HCT116 (cell line): ENCODE measurements around the gene ZNF792. TPM values are rescaled to one million over a fixed set of nuclear protein-coding genes. Genes with fewer than 3 reads are reported as not detected.

Source experiments
- ATAC-seq: fragments of 200-7000 bp; cut with Tn5 transposase; 2 replicates; pipeline ENCODE4 v1.9.1; 2020; ENCODE audit warnings: mild to moderate bottlenecking, moderate library complexity
- BruUV-seq: library from RNA; stranded (reverse); fragments of 400-500 nt; replicated peaks from 2 replicates; lab custom pipeline; 2021; lab: Mats Ljungman, UMichigan
- CTCF ChIA-PET: fragments of 300-600 bp; sonication (Branson Sonifier 250); formaldehyde crosslinking; loops from one replicate; lab custom pipeline; 2021; ENCODE audit warnings: antibody characterized with exemption; lab: Charles Lee
- POLR2A ChIA-PET: fragments of 300-600, 350-600 bp; sonication (Branson Sonifier 250); formaldehyde crosslinking; loops from one replicate; lab custom pipeline; 2021; ENCODE audit warnings: antibody characterized with exemption; lab: Charles Lee
- RAD21 ChIA-PET, 2 experiments: fragments of 300-600 bp; sonication (Branson Sonifier 250); formaldehyde crosslinking; loops; one replicate each; lab custom pipeline; 2023; ENCODE audit warnings: low total read pairs in 2 of 2; ENCODE audit not compliant: uncharacterized antibody in 2 of 2, unreplicated experiment in 2 of 2, low non-redundant PET in 1 of 2; lab: Charles Lee
- DNase-seq: peaks from one replicate; pipeline ENCODE4 v3.0.0-alpha.2; 2010; ENCODE audit warnings: low read depth, low spot score
- H2AFZ ChIP-seq: fragments of 200-600 bp; shearing (Covaris generic), sonication (generic); 2 replicates; pipeline ENCODE4 v1.6.1; 2017; ENCODE audit warnings: low read depth, mixed run types, mixed read lengths, antibody characterized with exemption, low read length; ENCODE audit not compliant: poor library complexity, severe bottlenecking
- H3K27ac ChIP-seq: 2 replicates; pipeline ENCODE4 v1.5.1; 2012; ENCODE audit warnings: low read depth, low read length
- H3K27me3 ChIP-seq: fragments of 200-600 bp; sonication (generic); 2 replicates; pipeline ENCODE4 v1.6.1; 2016; ENCODE audit warnings: mixed run types, low read length, mixed read lengths; ENCODE audit not compliant: insufficient read depth
- H3K36me3 ChIP-seq, 2 experiments: fragments of 200-500 bp in 1 of 2; fragments of 200-600 bp in 1 of 2; sonication (Bioruptor generic) in 1 of 2; sonication (generic) in 1 of 2; 2 replicates each; pipeline versions ENCODE4 v1.5.1 to v1.6.1; 2014 to 2016; ENCODE audit warnings: low read length in 2 of 2, inconsistent platforms in 1 of 2, mixed read lengths in 1 of 2, mixed run types in 1 of 2; ENCODE audit not compliant: insufficient read depth in 2 of 2, control insufficient read depth in 1 of 2
- H3K4me1 ChIP-seq, 2 experiments: fragments of 200-600 bp in 1 of 2; sonication (generic) in 1 of 2; 2 replicates each; pipeline versions ENCODE4 v1.5.1 to v1.6.1; 2012 to 2017; ENCODE audit warnings: low read length in 2 of 2, inconsistent platforms in 1 of 2, mild to moderate bottlenecking in 1 of 2, mixed read lengths in 1 of 2, mixed run types in 1 of 2, moderate library complexity in 1 of 2; ENCODE audit not compliant: insufficient read depth in 2 of 2, control insufficient read depth in 1 of 2
- H3K4me2 ChIP-seq: fragments of 200-600 bp; sonication (generic); 2 replicates; pipeline ENCODE4 v1.6.1; 2017; ENCODE audit warnings: mixed run types, low read length, mixed read lengths
- H3K4me3 ChIP-seq, 2 experiments: fragments of 200-600 bp in 1 of 2; sonication (generic) in 1 of 2; replicated peaks in 1 of 2; 2 replicates each; pipeline ENCODE4 v1.5.1; 2011 to 2016; ENCODE audit warnings: low read length in 2 of 2, control low read depth in 1 of 2, low read depth in 1 of 2, mild to moderate bottlenecking in 1 of 2, mixed read lengths in 1 of 2, mixed run types in 1 of 2
- H3K79me2 ChIP-seq: fragments of 200-600 bp; sonication (generic); 2 replicates; pipeline ENCODE4 v1.6.1; 2017; ENCODE audit warnings: mild to moderate bottlenecking, mixed run types, low read length, moderate library complexity, mixed read lengths; ENCODE audit not compliant: insufficient read depth
- H3K9ac ChIP-seq: fragments of 200-600 bp; sonication (generic); 2 replicates; pipeline ENCODE4 v1.6.1; 2016; ENCODE audit warnings: low read length, mixed read lengths
- H3K9me2 ChIP-seq: fragments of 200-600 bp; sonication (generic), shearing (Covaris generic); 2 replicates; pipeline ENCODE4 v1.6.1; 2017; ENCODE audit warnings: mixed run types, mild to moderate bottlenecking, moderate library complexity; ENCODE audit not compliant: insufficient read depth
- H3K9me3 ChIP-seq, 2 experiments: fragments of 200-500 bp in 1 of 2; fragments of 200-600 bp in 1 of 2; sonication (Bioruptor generic) in 1 of 2; sonication (generic) in 1 of 2; 2 replicates each; pipeline ENCODE4 v1.6.1; 2014 to 2017; ENCODE audit warnings: low read length in 2 of 2, mixed read lengths in 2 of 2, inconsistent platforms in 1 of 2, low read depth in 1 of 2, mild to moderate bottlenecking in 1 of 2, mixed run types in 1 of 2, moderate library complexity in 1 of 2; ENCODE audit not compliant: control insufficient read depth in 1 of 2, insufficient read depth in 1 of 2
- H4K20me1 ChIP-seq: fragments of 200-600 bp; sonication (generic), shearing (Covaris generic); 2 replicates; pipeline ENCODE4 v1.6.1; 2017; ENCODE audit warnings: mixed run types, mild to moderate bottlenecking, moderate library complexity; ENCODE audit not compliant: insufficient read depth
- CEBPB ChIP-seq: IDR thresholded peaks from 2 replicates; pipeline ENCODE4 v1.6.1; 2012; ENCODE audit warnings: low read depth
- CTCF ChIP-seq, 3 experiments: fragments of 200-600 bp in 1 of 3; sonication (generic) in 1 of 3; IDR thresholded peaks in 2 of 3; conservative IDR thresholded peaks in 1 of 3; 2 replicates each; pipeline ENCODE4 v1.5.1; 2012 to 2017; ENCODE audit warnings: low read depth in 2 of 3, low read length in 2 of 3, antibody characterized with exemption in 1 of 3, borderline replicate concordance in 1 of 3, control low read depth in 1 of 3, mild to moderate bottlenecking in 1 of 3, mixed read lengths in 1 of 3, mixed run types in 1 of 3, moderate library complexity in 1 of 3; ENCODE audit not compliant: insufficient read depth in 1 of 3
- EGR1 ChIP-seq: IDR thresholded peaks from 2 replicates; pipeline ENCODE4 v1.6.1; 2012; ENCODE audit warnings: low read depth
- ELF1 ChIP-seq: IDR thresholded peaks from 2 replicates; pipeline ENCODE4 v1.6.1; 2012; ENCODE audit warnings: low read depth, borderline replicate concordance
- EZH2 ChIP-seq: fragments of 200-600 bp; sonication (generic); IDR thresholded peaks from 2 replicates; pipeline ENCODE4 v1.6.1; 2017; ENCODE audit warnings: antibody characterized with exemption, mixed run types
- EZH2phosphoT487 ChIP-seq: fragments of 200-600 bp; IDR thresholded peaks from 2 replicates; pipeline ENCODE4 v1.6.1; 2018; ENCODE audit warnings: antibody characterized with exemption, borderline replicate concordance
- FOSL1 ChIP-seq: IDR thresholded peaks from 2 replicates; pipeline ENCODE4 v1.6.1; 2012; ENCODE audit warnings: low read depth
- JUND ChIP-seq: IDR thresholded peaks from 2 replicates; pipeline ENCODE4 v1.6.1; 2012
- MAX ChIP-seq: IDR thresholded peaks from 2 replicates; pipeline ENCODE4 v1.6.1; 2012
- POLR2A ChIP-seq: IDR thresholded peaks from 2 replicates; pipeline ENCODE4 v1.7.0; 2011; ENCODE audit warnings: borderline replicate concordance; ENCODE audit not compliant: insufficient read depth, insufficient read length; ENCODE audit errors: extremely low read depth
- POLR2AphosphoS5 ChIP-seq: IDR thresholded peaks from 2 replicates; pipeline ENCODE4 v1.6.1; 2011; ENCODE audit warnings: mild to moderate bottlenecking, low read depth, low read length, moderate library complexity
- RAD21 ChIP-seq: IDR thresholded peaks from 2 replicates; pipeline ENCODE4 v1.6.1; 2012; ENCODE audit warnings: low read depth, mild to moderate bottlenecking
- REST ChIP-seq: IDR thresholded peaks from 2 replicates; pipeline ENCODE4 v1.6.1; 2012; ENCODE audit warnings: low read depth
- SP1 ChIP-seq: IDR thresholded peaks from 2 replicates; pipeline ENCODE4 v1.6.1; 2012; ENCODE audit warnings: low read depth
- SRF ChIP-seq: IDR thresholded peaks from 2 replicates; pipeline ENCODE4 v1.6.1; 2012; ENCODE audit warnings: low read depth
- YY1 ChIP-seq: IDR thresholded peaks from 2 replicates; pipeline ENCODE4 v1.6.1; 2011; ENCODE audit warnings: low read length, low read depth, moderate library complexity, mild to moderate bottlenecking; ENCODE audit not compliant: insufficient replicate concordance; ENCODE audit errors: extremely low read depth
- ZFX ChIP-seq: fragments of 450-650 bp; IDR thresholded peaks from 2 replicates; pipeline ENCODE4 v1.6.1; 2017
- ZNF274 ChIP-seq: fragments of 200-500 bp; sonication (Bioruptor generic); IDR thresholded peaks from 2 replicates; pipeline ENCODE4 v1.6.1; 2014; ENCODE audit warnings: mild to moderate bottlenecking, low read depth, low read length, inconsistent platforms
- intact Hi-C: fragments of 100-400 bp; cut with micrococcal nuclease; formaldehyde crosslinking; loops from 2 replicates; pipeline ENCODE4 v1.10.0; 2022
- total RNA-seq: library from RNA; stranded (reverse); gene quantifications from one replicate; pipeline ENCODE4 v1.2.1, GENCODE V29; 2021; ENCODE audit not compliant: unreplicated experiment

ZNF792 gene
- total RNA-seq, 1 experiment from 2014 or later, result 3.6 TPM

GRCh38 chr19:34985249-34986022 is 21.4 kb upstream of the ZNF792 start:
- Histone ChIP-seq H3K27ac (no peak overlapping the region), H3K79me2 (no peaks in the 10 kb centered on the region), H2AFZ (no peak overlapping the region), H3K9ac (no peak overlapping the region), H3K4me1 (no peaks in the 10 kb centered on the region), H3K4me3 (no peak overlapping the region), H3K36me3 (no peaks in the 10 kb centered on the region), H3K9me2 (no peaks in the 10 kb centered on the region; the same call in 1 of the 2 replicates), H4K20me1 (no peaks in the 10 kb centered on the region), H3K9me3 (peaks cover 0 to 3% of the 10 kb centered on the region in 2 experiments; a peak in 1 of 4 replicates), H3K4me2 (no peak overlapping the region), H3K27me3 (no peaks in the 10 kb centered on the region)
- RAD21 ChIA-PET, result no interaction called here
- POLR2A ChIA-PET, result no interaction called here
- TF ChIP-seq EZH2 (no peak), ZNF274 (no peak), ZFX (no peak), FOSL1 (no peak), REST (no peak), RAD21 (no peak), JUND (no peak), ELF1 (no peak), CEBPB (no peak), EGR1 (no peak), EZH2phosphoT487 (no peak), SP1 (no peak), SRF (no peak), POLR2AphosphoS5 (no peak), MAX (no peak), YY1 (no peak), POLR2A (no peak), CTCF (IDR thresholded peaks at IDR 0.05 in 2 of 3, conservative IDR thresholded peaks at IDR 0.05 in 1 of 3; ENCODE audit: borderline replicate concordance in 1 of 3, insufficient read depth in 1 of 3, low read depth in 2 of 3, low read length in 2 of 3) (no peak)
- ATAC-seq (no peak), DNase-seq (no peak)
- intact Hi-C loops, result no loop called here
- BruUV-seq, result no TSS peak
- CTCF ChIA-PET, result no interaction called here
